ENCODE results near the gene KRT78.

The KRT78 gene

DNA sequence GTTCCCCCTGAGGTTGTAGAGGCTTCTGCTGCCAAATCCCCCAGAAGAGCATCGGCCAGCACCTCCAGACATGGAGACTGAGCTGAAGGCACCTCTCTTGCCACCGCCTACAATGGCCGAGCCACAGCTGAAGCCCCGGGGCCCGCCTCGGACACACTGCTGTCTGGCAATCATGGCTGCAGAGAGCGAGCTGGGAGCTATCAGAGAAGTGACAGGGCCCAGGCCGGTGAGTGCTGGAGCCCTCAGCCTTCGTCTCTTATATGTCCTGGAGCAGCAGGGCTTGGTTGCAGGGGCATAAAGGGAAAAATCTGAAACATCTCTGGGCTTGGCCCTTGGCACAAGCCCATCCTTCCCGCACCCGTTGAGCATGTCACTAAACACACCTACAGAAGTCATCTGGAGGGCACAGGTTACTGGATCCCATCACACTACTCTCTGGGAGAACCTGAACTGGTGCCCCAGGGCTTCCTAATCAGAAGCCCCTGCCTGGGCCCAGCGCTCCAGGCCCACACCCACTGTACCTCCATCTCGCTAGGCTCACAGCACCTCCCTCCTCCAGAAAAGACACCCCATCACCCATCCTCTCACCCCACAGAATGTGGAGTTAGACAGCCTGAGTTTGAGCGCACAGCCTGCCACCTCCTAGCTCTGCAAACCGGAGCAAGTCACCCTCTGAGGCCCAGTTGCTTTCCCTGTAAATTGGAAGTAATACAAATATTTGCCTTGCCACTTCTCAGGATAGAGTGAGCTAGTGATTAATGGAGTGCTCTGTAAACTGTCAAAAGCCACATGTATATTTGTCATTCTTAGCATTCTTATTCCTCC lies 34.7 kb downstream of the KRT78 start, which contains the start of gene KRT4:
KRT4 (minus strand) TSS at position 232 of the 825 bp plus-strand sequence; CDS start at position 174, 58 bp downstream.
- no peak for DNase-seq

DNA sequence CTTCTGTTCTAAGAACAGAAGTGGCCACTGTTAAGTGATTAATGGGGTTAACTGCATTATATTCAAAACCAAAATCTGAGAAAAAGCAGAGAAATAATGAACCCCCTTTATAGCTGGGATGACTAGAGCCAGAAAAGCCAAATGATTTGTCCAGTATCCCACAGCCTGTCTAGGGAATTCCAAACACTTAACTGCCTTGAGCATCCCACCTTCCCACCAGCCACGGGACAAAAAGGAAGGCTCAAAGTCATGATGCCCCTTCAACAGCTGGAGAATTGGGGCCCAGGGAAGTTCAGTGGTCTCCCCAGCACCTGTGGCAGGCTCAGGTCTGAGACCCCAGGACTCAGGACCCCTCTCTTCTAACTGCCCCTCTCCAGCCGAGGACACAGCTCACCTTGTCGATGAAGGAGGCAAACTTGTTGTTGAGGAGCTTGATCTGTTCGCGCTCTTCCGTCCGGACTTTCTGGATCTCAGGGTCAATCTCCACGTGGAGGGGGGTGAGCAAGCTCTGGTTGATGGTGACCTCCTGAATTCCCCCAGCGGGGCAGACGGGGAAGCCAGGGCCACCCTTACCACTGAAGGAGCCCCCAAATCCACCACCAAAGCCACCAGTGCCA lies 35.5 kb downstream of the KRT78 start:
- no peak for DNase-seq

GRCh38 chr12:52812749-52813148 lies 36.0 kb downstream of the KRT78 start:
- DNase-seq = no peak

- DNase-seq = no peak
Measured at GRCh38 chr12:52812073-52812400, 36.8 kb downstream of the KRT78 start.

- no peak for DNase-seq
Measured at GRCh38 chr12:52811191-52812072, 37.4 kb downstream of the KRT78 start.

DNA sequence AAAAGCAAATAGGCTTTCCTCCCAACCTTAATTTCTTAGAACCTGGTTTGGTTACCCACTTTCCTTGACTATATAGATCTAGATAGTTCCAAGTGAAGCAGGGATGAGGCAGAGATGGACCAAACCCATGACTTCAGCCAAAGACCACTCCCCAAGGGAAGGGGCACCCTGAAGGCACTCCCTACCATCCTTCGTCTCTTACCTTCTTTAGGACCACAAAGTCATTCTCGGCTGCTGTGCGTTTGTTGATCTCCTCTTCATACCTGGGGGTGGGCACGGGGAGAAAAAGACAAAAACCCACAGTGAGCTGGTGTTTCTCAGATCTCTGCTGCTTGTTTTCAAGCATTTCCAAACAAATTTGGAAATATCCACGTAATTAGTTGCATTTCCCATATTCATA lies 38.2 kb downstream of the KRT78 start:
- DNase-seq = no peak

DNA sequence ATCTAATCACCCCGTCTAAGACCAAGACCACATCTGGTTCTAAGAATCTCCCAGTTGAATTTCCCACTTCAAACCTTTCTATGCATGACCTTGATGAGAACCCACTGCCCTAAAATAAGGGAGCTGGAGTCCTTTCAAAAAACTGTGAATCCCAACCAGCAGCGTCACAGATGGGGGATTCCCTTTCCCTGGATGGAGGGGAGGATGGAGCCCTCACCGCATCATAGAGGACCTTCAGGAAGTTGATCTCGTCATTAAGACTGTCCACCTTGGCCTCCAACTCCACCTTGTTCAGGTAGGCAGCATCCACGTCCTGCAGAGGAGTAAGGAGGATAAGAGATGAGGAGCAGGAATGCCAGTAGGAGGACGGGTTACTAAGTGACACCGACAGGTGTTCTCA lies 39.6 kb downstream of the KRT78 start:
- no peak for DNase-seq

DNA sequence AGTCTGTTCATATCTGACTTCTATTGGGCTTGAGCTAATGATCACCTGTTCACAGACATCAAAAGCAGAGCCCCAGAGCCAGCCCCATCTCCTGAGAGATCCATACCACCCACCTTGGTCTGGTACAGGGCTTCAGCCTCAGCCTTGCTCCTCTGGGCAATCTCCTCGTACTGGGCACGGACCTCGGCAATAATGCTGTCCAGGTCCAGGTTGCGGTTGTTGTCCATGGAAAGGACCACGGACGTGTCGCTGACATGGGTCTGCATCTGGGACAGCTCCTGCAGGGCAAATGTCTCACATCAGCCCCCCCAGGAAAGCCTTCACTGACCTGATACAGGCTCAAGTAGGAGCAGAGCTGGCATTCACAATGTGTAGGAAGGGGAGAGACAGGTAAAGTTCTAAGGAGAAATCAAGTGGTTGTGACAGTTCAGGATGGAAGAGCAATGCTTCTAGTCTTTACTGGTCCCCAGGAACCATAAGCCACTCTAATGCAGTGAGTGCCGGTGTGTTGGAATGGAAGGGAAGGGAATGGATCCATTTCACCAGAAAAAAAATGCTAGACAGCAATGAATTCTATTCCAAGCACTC lies 40.1 kb downstream of the KRT78 start:
- no peak for DNase-seq

- no peak for DNase-seq
Measured at GRCh38 chr12:52807544-52808470, 41.0 kb downstream of the KRT78 start.

GRCh38 chr12:52806821-52807543 lies 41.8 kb downstream of the KRT78 start:
- no peak for DNase-seq

- no peak for DNase-seq
Measured at GRCh38 chr12:52806169-52806811, 42.5 kb downstream of the KRT78 start.

- DNase-seq = no peak
Measured at GRCh38 chr12:52805739-52806138, 43.1 kb downstream of the KRT78 start.

DNA sequence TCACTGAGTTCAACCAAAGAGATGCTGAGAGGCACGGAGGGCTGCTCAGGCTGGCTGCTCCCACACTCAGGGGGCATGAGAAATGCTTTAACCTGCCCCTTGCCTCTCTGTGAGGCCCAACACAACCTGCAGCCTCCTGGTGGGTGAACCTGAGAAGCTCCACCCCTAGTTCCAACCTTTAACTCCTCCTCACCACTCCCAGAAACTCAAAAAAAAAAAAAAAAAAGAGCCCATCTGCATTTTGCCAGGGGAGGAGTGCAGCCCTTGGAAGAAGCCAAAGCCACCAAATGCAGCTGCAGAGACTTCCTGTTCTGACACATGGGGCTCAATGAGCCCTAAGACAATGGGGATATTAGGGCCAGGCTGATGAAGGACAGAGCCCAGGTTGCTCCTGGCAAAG lies 43.8 kb downstream of the KRT78 start:
- DNase-seq = no peak

- no peak for DNase-seq
Measured at GRCh38 chr12:52802442-52802841, 46.4 kb downstream of the KRT78 start.

GRCh38 chr12:52801773-52802172 lies 47.0 kb downstream of the KRT78 start:
- DNase-seq = no peak

- DNase-seq = no peak
Measured at GRCh38 chr12:52800259-52800917, 48.4 kb downstream of the KRT78 start.

DNA sequence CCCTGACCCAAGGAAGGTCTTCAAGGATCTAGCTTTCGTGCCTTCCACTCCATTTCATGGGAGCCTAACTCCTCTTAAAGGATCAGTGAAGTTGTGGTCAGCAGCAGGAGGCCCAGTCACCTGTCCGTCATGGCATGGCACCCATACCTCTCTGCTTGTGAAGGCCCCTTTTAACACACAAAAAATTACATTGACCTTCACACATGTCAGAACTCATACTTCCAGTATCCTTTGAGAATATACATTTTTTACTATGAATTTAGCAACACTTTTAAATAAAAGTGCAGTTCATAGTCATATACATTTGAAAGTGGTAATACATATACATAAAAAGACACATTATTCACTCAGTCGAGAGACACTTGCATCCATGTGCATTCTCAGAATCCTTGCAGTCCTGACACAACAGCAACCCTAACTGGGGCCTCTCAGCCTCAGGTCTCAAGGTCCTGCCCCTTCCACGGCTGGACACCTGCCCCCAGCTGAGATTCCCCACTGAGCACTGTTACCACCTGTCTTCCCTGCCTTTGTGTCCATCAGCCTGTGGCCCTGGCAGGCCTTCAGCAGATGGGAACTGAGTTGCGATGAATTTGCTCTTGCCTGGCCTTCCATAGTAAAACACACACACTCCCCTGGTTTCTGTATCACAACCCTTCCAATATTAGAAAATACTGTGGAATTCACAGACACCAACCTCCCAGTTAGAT lies 49.1 kb downstream of the KRT78 start:
- DNase-seq = no peak

Measured in anterior cingulate cortex (tissue), 58 donors.